Keratinocyte (primary cell): ENCODE measurements around the gene TENM4.

Experiments
- CTCF ChIP-seq, 3 experiments: IDR thresholded peaks in 1 of 3; conservative IDR thresholded peaks in 1 of 3; optimal IDR thresholded peaks in 1 of 3; 2 replicates in 2 of 3; 3 replicates in 1 of 3; pipeline versions ENCODE3 to v1.5.1; 2011; ENCODE audit warnings: low read length in 3 of 3, mild to moderate bottlenecking in 3 of 3, moderate library complexity in 2 of 3, control low read depth in 1 of 3, inconsistent platforms in 1 of 3; ENCODE audit not compliant: insufficient read depth in 2 of 3; ENCODE audit errors: extremely low read depth in 1 of 3
- EZH2 ChIP-seq: IDR thresholded peaks from one replicate; pipeline ENCODE4 v1.6.1; 2012; ENCODE audit warnings: inconsistent platforms, mild to moderate bottlenecking, low read length, moderate library complexity

GRCh38 chr11:78926633-78927338 is 514.0 kb downstream of the TENM4 start:
- no peak for TF ChIP-seq CTCF (optimal IDR thresholded peaks at IDR 0.05 in 1 of 3, IDR thresholded peaks at IDR 0.05 in 1 of 3, conservative IDR thresholded peaks at IDR 0.05 in 1 of 3; ENCODE audit: extremely low read depth in 1 of 3, insufficient read depth in 2 of 3, low read length in 3 of 3)
- TF ChIP-seq EZH2 = no peak
